Measurements from ENCODE around the gene MARCHF3. TPM values are rescaled to one million over a fixed set of nuclear protein-coding genes. Genes with fewer than 3 reads are reported as not detected.

Gene MARCHF3
- total RNA-seq, 1 donor from 2014 or later = 5.7 TPM

DNA sequence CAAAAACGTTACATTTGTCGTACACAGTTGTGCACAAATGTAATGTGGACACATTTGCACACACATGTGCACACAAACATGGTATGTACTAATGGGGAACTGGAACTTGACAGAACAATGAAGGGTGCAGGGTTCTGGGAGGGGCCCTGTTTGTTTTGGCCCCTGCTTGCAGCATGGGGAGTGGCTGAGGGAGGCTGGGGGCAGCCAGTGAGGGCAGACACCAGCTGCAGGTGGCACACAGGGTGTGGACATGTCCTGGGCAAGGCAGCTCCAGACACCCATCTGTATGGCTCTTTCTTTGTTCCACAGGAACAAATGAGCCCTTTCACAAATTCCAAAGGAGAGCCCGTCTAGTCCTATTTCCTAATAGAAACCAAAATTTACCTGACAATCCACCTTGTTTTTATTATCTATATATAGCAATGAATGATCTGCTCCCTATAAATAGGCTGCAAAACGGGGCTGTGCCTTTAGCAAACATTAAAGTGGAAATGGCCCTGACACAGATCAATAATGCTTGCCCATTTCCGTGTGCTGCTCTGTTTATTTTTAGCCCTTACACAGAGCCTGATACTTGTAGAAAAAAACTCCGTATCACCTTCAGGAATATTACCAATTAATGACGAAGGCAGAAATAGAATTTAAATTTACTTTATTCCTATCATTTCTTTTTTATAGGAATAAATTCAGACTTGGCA, 26.4 kb downstream of the MARCHF3 start:
- H3K4me3 Mint-ChIP-seq (ENCODE audit: unreplicated experiment) = no peak overlapping the region
- H3K4me1 Mint-ChIP-seq (ENCODE audit: low read depth, unreplicated experiment) = peaks cover 21% of the 10 kb centered on the region
- no peak overlapping the region for H3K27ac Mint-ChIP-seq (ENCODE audit: unreplicated experiment)
- DNase-seq = no peak
- H3K27me3 Mint-ChIP-seq (ENCODE audit: unreplicated experiment) = no peaks in the 10 kb centered on the region
- TF ChIP-seq, protein P1, sequence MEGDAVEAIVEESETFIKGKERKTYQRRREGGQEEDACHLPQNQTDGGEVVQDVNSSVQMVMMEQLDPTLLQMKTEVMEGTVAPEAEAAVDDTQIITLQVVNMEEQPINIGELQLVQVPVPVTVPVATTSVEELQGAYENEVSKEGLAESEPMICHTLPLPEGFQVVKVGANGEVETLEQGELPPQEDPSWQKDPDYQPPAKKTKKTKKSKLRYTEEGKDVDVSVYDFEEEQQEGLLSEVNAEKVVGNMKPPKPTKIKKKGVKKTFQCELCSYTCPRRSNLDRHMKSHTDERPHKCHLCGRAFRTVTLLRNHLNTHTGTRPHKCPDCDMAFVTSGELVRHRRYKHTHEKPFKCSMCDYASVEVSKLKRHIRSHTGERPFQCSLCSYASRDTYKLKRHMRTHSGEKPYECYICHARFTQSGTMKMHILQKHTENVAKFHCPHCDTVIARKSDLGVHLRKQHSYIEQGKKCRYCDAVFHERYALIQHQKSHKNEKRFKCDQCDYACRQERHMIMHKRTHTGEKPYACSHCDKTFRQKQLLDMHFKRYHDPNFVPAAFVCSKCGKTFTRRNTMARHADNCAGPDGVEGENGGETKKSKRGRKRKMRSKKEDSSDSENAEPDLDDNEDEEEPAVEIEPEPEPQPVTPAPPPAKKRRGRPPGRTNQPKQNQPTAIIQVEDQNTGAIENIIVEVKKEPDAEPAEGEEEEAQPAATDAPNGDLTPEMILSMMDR (IDR thresholded peaks at IDR 0.05; ENCODE audit: partially characterized antibody, unreplicated experiment) = no peak
- H3K36me3 Mint-ChIP-seq (ENCODE audit: unreplicated experiment) = no peaks in the 10 kb centered on the region
- peaks cover 1% of the 10 kb centered on the region for H3K9me3 Mint-ChIP-seq (ENCODE audit: unreplicated experiment)

DNA sequence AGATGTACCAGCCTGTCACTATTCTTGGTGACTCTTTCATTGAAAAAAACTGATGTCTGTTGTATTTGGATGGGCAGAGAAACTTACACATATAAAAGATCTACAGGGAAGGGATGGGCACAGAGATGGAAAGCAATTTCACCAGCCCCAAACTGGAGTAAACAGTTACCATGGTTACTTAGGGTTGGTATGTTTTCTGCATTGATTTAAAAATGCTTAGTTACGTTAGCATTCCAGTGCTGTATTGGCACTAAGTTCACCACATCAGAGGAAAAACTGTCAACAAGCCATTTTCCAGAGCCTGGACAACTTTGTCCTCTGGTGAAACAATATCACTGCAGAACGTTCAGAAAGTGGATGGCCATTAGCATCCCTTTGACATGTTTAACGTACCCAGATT, 28.0 kb downstream of the MARCHF3 start:
- DNase-seq = no peak
- Mint-ChIP-seq H3K36me3 (ENCODE audit: unreplicated experiment) (no peaks in the 10 kb centered on the region), H3K9me3 (ENCODE audit: unreplicated experiment) (peaks cover 1% of the 10 kb centered on the region), H3K27ac (ENCODE audit: unreplicated experiment) (no peak overlapping the region), H3K27me3 (ENCODE audit: unreplicated experiment) (no peaks in the 10 kb centered on the region), H3K4me3 (ENCODE audit: unreplicated experiment) (no peak overlapping the region), H3K4me1 (ENCODE audit: low read depth, unreplicated experiment) (peaks cover 28% of the 10 kb centered on the region)
- TF ChIP-seq, protein P1 (IDR thresholded peaks at IDR 0.05; ENCODE audit: partially characterized antibody, unreplicated experiment) = no peak

DNA sequence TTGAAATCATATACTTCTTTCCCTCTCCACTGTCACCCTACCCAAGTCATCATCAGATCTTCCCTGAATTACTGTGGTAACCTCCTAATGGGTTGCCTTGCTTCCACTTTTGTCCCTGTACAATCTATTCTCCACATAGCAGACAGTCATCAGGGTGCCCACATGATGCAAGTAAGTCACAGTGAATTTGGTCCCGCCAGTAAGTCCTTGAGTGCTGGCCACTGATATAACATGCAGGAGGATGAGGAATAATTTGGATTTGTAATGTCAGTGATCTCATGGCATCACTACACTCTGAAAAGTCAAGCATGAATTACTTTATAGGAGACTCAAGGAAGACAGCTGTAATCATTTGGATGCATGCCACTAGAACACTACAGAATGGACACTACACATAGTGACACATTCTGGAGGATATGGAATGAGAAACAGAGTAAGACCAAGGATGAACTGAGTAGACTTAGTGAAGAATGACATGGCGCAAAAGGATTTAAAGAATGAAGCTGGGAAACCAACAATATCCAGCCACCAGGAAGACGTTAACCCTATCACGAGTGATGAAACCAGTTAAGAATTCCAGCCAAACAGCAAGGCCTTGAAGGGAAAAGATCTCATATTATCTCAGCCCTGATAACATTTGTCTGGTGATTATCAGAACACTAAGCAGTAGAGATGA, 28.6 kb downstream of the MARCHF3 start:
- Mint-ChIP-seq H3K27ac (ENCODE audit: unreplicated experiment) (no peak overlapping the region), H3K4me3 (ENCODE audit: unreplicated experiment) (no peak overlapping the region), H3K36me3 (ENCODE audit: unreplicated experiment) (no peaks in the 10 kb centered on the region), H3K9me3 (ENCODE audit: unreplicated experiment) (peaks cover 1% of the 10 kb centered on the region), H3K4me1 (ENCODE audit: low read depth, unreplicated experiment) (peaks cover 28% of the 10 kb centered on the region), H3K27me3 (ENCODE audit: unreplicated experiment) (no peaks in the 10 kb centered on the region)
- TF ChIP-seq, protein P1 (IDR thresholded peaks at IDR 0.05; ENCODE audit: partially characterized antibody, unreplicated experiment) = no peak
- DNase-seq = no peak

DNA sequence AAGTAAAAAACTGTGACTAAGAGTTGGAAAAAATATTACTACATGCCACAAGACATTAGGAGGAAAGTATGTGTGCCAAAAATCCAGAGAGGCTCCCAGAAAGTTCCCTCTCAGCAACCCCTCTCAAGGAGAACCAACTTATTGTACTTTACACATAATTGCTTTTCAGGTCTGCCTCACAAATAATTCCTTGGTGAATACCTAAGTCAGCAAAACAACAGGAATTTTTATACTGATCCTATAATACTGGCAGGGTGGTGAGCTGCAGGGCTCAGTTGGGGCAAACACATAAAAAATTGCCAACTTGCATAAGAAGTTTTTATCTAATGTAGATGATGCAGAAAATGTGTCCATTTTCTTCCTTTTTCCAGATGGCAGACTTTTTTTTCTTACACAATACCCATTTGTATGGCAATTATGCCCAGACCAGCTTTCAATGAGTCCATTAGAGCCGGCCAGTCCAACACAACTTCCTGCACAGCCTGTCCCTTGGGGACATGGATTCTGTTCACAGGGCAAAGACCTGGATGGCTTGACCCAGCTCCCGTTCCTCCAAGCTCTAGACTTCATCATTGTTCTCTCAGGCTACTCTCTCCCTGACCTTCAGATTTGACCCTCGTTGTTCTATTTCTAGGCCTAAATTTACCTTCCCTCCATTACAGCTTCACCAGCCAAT, 31.3 kb downstream of the MARCHF3 start:
- no peaks in the 10 kb centered on the region for H3K27me3 Mint-ChIP-seq (ENCODE audit: unreplicated experiment)
- H3K4me1 Mint-ChIP-seq (ENCODE audit: low read depth, unreplicated experiment) = peaks cover 25% of the 10 kb centered on the region
- no peak for DNase-seq
- H3K4me3 Mint-ChIP-seq (ENCODE audit: unreplicated experiment) = no peak overlapping the region
- no peaks in the 10 kb centered on the region for H3K36me3 Mint-ChIP-seq (ENCODE audit: unreplicated experiment)
- no peak overlapping the region for H3K27ac Mint-ChIP-seq (ENCODE audit: unreplicated experiment)
- H3K9me3 Mint-ChIP-seq (ENCODE audit: unreplicated experiment) = peaks cover 1% of the 10 kb centered on the region
- TF ChIP-seq, protein P1 (IDR thresholded peaks at IDR 0.05; ENCODE audit: partially characterized antibody, unreplicated experiment) = no peak

Data from glutamatergic neuron (in vitro differentiated cells).